PC-3 (cell line): ENCODE measurements around the gene C16orf74. TPM values are rescaled to one million over a fixed set of nuclear protein-coding genes. Genes with fewer than 3 reads are reported as not detected.

Experiments used
- ATAC-seq: fragments of 200-7000 bp; cut with Tn5 transposase; 2 replicates; pipeline ENCODE4 v1.9.1; 2020; ENCODE audit warnings: mild to moderate bottlenecking, moderate library complexity
- BruUV-seq: library from RNA; stranded (reverse); fragments of 400-500 nt; replicated peaks from 2 replicates; lab custom pipeline; 2021; lab: Mats Ljungman, UMichigan
- CTCF ChIA-PET: fragments of 300-600 bp; sonication (Branson Sonifier 250); formaldehyde crosslinking; loops from one replicate; lab custom pipeline; 2022; ENCODE audit warnings: antibody characterized with exemption; lab: Charles Lee
- POLR2A ChIA-PET: fragments of 300-600 bp; sonication (Branson Sonifier 250); formaldehyde crosslinking; loops from one replicate; lab custom pipeline; 2022; ENCODE audit warnings: antibody characterized with exemption; ENCODE audit not compliant: unreplicated experiment; lab: Charles Lee
- DNase-seq: peaks from one replicate; pipeline ENCODE4 v3.0.0-alpha.2; 2015
- H2AFZ ChIP-seq: fragments of 300-600 bp; sonication (generic); 2 replicates; pipeline ENCODE4 v1.6.0; 2016; ENCODE audit warnings: antibody characterized with exemption, low read length
- H3F3A ChIP-seq: fragments of 300-600 bp; sonication (generic); one replicate; pipeline ENCODE4 v1.6.0; 2017; ENCODE audit warnings: antibody characterized with exemption, low read length, control low read depth, mild to moderate bottlenecking; ENCODE audit not compliant: unreplicated experiment
- H3K27ac ChIP-seq: fragments of 300-600 bp; sonication (generic); 2 replicates; pipeline ENCODE4 v1.5.1; 2016; ENCODE audit warnings: mild to moderate bottlenecking, low read length
- H3K27me3 ChIP-seq: fragments of 300-600 bp; sonication (generic); 2 replicates; pipeline ENCODE4 v1.6.1; 2016; ENCODE audit warnings: low read length, mixed read lengths
- H3K36me3 ChIP-seq: fragments of 300-600 bp; sonication (generic); 2 replicates; pipeline ENCODE4 v1.6.1; 2016; ENCODE audit warnings: low read depth, mixed run types, low read length, mixed read lengths
- H3K4me1 ChIP-seq: fragments of 300-600 bp; sonication (generic); 2 replicates; pipeline ENCODE4 v1.5.1; 2016; ENCODE audit warnings: low read length; ENCODE audit not compliant: insufficient read depth
- H3K4me2 ChIP-seq: fragments of 300-600 bp; sonication (generic); 2 replicates; pipeline ENCODE4 v1.6.0; 2016; ENCODE audit warnings: low read length
- H3K4me3 ChIP-seq: fragments of 300-600 bp; sonication (generic); 2 replicates; pipeline ENCODE4 v1.5.1; 2016; ENCODE audit warnings: mild to moderate bottlenecking, low read length, mixed read lengths
- H3K79me2 ChIP-seq: fragments of 300-600 bp; sonication (generic); 2 replicates; pipeline ENCODE4 v1.6.1; 2017; ENCODE audit warnings: low read length, mixed read lengths
- H3K9ac ChIP-seq: fragments of 300-600 bp; sonication (generic); 2 replicates; pipeline ENCODE4 v1.6.0; 2016; ENCODE audit warnings: mild to moderate bottlenecking, low read length
- H3K9me2 ChIP-seq: fragments of 300-600 bp; sonication (generic); replicated peaks from 2 replicates; pipeline ENCODE4 v1.6.1; 2016; ENCODE audit warnings: mixed run types, low read length, mixed read lengths
- H3K9me3 ChIP-seq: fragments of 300-600 bp; sonication (generic); 2 replicates; pipeline ENCODE4 v1.6.1; 2016; ENCODE audit warnings: low read length, mixed read lengths
- H4K20me1 ChIP-seq: fragments of 300-600 bp; sonication (generic); 2 replicates; pipeline ENCODE4 v1.6.1; 2016; ENCODE audit warnings: low read length, mixed read lengths
- CTCF ChIP-seq: fragments of 300-600 bp; sonication (generic); conservative IDR thresholded peaks from 2 replicates; pipeline ENCODE4 v1.5.1; 2017; ENCODE audit warnings: antibody characterized with exemption, low read depth, mild to moderate bottlenecking, low read length
- EZH2 ChIP-seq: fragments of 300-600 bp; sonication (generic); IDR thresholded peaks from one replicate; pipeline ENCODE4 v1.6.1; 2017; ENCODE audit warnings: antibody characterized with exemption, mild to moderate bottlenecking, low read length; ENCODE audit not compliant: unreplicated experiment
- EZH2phosphoT487 ChIP-seq: fragments of 300-600 bp; sonication (generic); IDR thresholded peaks from 2 replicates; pipeline ENCODE4 v1.6.1; 2018; ENCODE audit warnings: mild to moderate bottlenecking, antibody characterized with exemption, low read length, borderline replicate concordance
- intact Hi-C: fragments of 100-400 bp; cut with micrococcal nuclease; formaldehyde crosslinking; loops from 2 replicates; pipeline ENCODE4 v1.9.0; 2023
- total RNA-seq: library from RNA; depleted of rRNA; stranded (reverse); fragments of >200 nt; gene quantifications from 2 replicates; pipeline ENCODE4 v1.2.3, GENCODE V29; 2014

The C16orf74 gene
- total RNA-seq, 1 experiment from 2014 or later: 71.0 TPM

GRCh38 chr16:85667261-85667660 lies 83.6 kb downstream of the C16orf74 start:
- CTCF ChIA-PET: no interaction called here
- BruUV-seq: no TSS peak

GRCh38 chr16:85665929-85666328 lies 85.0 kb downstream of the C16orf74 start:
- no peak for TF ChIP-seq CTCF
- TF ChIP-seq EZH2: no peak
- no peak for TF ChIP-seq EZH2phosphoT487
- intact Hi-C loops: no loop called here
- Histone ChIP-seq H3F3A (no peaks in the 10 kb centered on the region), H3K79me2 (no peaks in the 10 kb centered on the region), H2AFZ (no peak overlapping the region), H3K4me2 (no peak overlapping the region), H3K27me3 (no peaks in the 10 kb centered on the region), H3K4me3 (no peak overlapping the region), H3K9me3 (no peaks in the 10 kb centered on the region), H3K36me3 (peaks cover 23% of the 10 kb centered on the region), H4K20me1 (no peaks in the 10 kb centered on the region), H3K9me2 (no peaks in the 10 kb centered on the region), H3K9ac (no peak overlapping the region), H3K4me1 (no peaks in the 10 kb centered on the region), H3K27ac (no peak overlapping the region)
- DNase-seq (no peak), ATAC-seq (no peak)
- BruUV-seq: no TSS peak
- POLR2A ChIA-PET: no interaction called here
- CTCF ChIA-PET: no interaction called here

More at GRCh38 chr16:85667261-85667660, 83.6 kb downstream of the C16orf74 start:
- Histone ChIP-seq H3K9ac (no peak overlapping the region), H3K4me1 (no peaks in the 10 kb centered on the region), H3K36me3 (peaks cover 27% of the 10 kb centered on the region), H3K27ac (no peak overlapping the region), H3K4me3 (no peak overlapping the region), H3K9me2 (no peaks in the 10 kb centered on the region), H3K27me3 (no peaks in the 10 kb centered on the region), H4K20me1 (no peaks in the 10 kb centered on the region), H2AFZ (no peak overlapping the region), H3F3A (no peaks in the 10 kb centered on the region), H3K79me2 (no peaks in the 10 kb centered on the region), H3K9me3 (no peaks in the 10 kb centered on the region), H3K4me2 (no peak overlapping the region)
- TF ChIP-seq EZH2: no peak
- TF ChIP-seq CTCF: no peak
- TF ChIP-seq EZH2phosphoT487: no peak
- intact Hi-C loops: no loop called here
- no peak for DNase-seq
- POLR2A ChIA-PET: no interaction called here
- no peak for ATAC-seq

GRCh38 chr16:85665373-85665740 lies 85.5 kb downstream of the C16orf74 start:
- Histone ChIP-seq H3K9ac (no peak overlapping the region), H3K4me2 (no peak overlapping the region), H3K27me3 (no peaks in the 10 kb centered on the region), H3K36me3 (peaks cover 20% of the 10 kb centered on the region), H3K4me3 (no peak overlapping the region), H3F3A (no peaks in the 10 kb centered on the region), H3K9me2 (no peaks in the 10 kb centered on the region), H3K27ac (no peak overlapping the region), H3K9me3 (no peaks in the 10 kb centered on the region), H2AFZ (no peak overlapping the region), H4K20me1 (no peaks in the 10 kb centered on the region), H3K79me2 (no peaks in the 10 kb centered on the region), H3K4me1 (no peaks in the 10 kb centered on the region)
- ChIA-PET CTCF (no interaction called here), POLR2A (no interaction called here)
- ATAC-seq (no peak), DNase-seq (no peak)
- no TSS peak for BruUV-seq
- intact Hi-C loops: no loop called here
- TF ChIP-seq CTCF (no peak), EZH2 (no peak), EZH2phosphoT487 (no peak)
